MM.1S (cell line): Measurements from ENCODE around the gene HECW1.

ENCODE experiments used
- CTCF ChIP-seq: fragments of 300-600 bp; sonication (generic); IDR thresholded peaks from 2 replicates; pipeline ENCODE4 v1.5.1; 2016; ENCODE audit warnings: antibody characterized with exemption, low read length, mixed read lengths
- EZH2 ChIP-seq: fragments of 300-600 bp; sonication (generic); optimal IDR thresholded peaks from 2 replicates; pipeline ENCODE3; 2017; ENCODE audit warnings: low read depth, mild to moderate bottlenecking, antibody characterized with exemption, low read length, mixed read lengths
- EZH2phosphoT487 ChIP-seq: fragments of 300-600 bp; sonication (generic); IDR thresholded peaks from 2 replicates; pipeline ENCODE4 v1.6.1; 2018; ENCODE audit warnings: antibody characterized with exemption, low read length

DNA sequence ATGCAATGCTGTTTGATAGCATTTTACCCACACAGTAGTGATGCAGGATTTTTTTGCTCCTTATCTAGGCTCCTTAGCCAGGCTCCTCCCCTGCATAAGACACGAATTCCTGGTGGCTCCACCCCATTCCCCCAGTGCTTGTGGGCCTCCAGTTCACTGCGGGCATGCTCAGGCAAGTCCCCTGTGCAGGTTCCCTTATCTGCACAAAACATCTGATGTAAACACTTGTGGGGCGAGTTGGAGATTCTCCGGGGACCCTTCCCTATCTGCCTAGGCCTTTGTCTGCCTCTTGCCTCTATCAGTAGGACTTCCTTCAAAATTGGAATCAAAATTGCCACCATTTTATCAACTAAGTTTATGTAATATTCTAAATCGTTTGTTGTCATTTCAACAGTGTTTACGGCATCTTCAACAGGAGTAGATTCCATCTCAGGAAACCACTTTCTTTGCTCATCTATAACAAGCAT is 465.1 kb downstream of the HECW1 start:
- no peak for TF ChIP-seq CTCF
- no peak for TF ChIP-seq EZH2
- no peak for TF ChIP-seq EZH2phosphoT487
